B cell (primary cell): ENCODE measurements around the gene GRPEL2. TPM values are rescaled to one million over a fixed set of nuclear protein-coding genes. Genes with fewer than 3 reads are reported as not detected.

Experiments used
- ATAC-seq: fragments of 200-7000 bp; cut with Tn5 transposase; one replicate; pipeline ENCODE4 v1.10.0; 2021; ENCODE audit warnings: low read depth, mild to moderate bottlenecking, moderate number of reproducible peaks, moderate library complexity
- CTCF ChIA-PET: fragments of 350-600 bp; sonication (Branson Sonifier 250); formaldehyde crosslinking; loops from one replicate; lab custom pipeline; 2021; ENCODE audit warnings: antibody characterized with exemption, inconsistent platforms; lab: Charles Lee
- POLR2A ChIA-PET: fragments of 350-600 bp; sonication (Branson Sonifier 250); formaldehyde crosslinking; loops from one replicate; lab custom pipeline; 2021; ENCODE audit warnings: antibody characterized with exemption; lab: Charles Lee
- DNase-seq: peaks from one replicate; pipeline ENCODE4 v3.0.0; 2013
- H2AFZ ChIP-seq: 2 replicates; pipeline ENCODE4 v1.6.1; 2012; ENCODE audit warnings: mild to moderate bottlenecking, low read depth, low read length; ENCODE audit not compliant: insufficient read depth, poor library complexity, severe bottlenecking
- H3K27ac ChIP-seq, 2 donors: 1 replicate in 1 of 2; 2 replicates in 1 of 2; pipeline ENCODE4 v1.5.1; 2012 to 2013; ENCODE audit warnings: low read length in 2 of 2, mild to moderate bottlenecking in 2 of 2, moderate library complexity in 1 of 2
- H3K27me3 ChIP-seq, 4 experiments: fragments of 200-600 bp in 1 of 4; sonication (generic) in 1 of 4; replicated peaks in 1 of 4; 1 replicate in 2 of 4; 2 replicates in 2 of 4; pipeline versions ENCODE4 v1.6.1 to v1.7.0; 2013 to 2016; ENCODE audit warnings: low read length in 3 of 4, mild to moderate bottlenecking in 2 of 4, mixed read lengths in 1 of 4, moderate library complexity in 1 of 4; ENCODE audit not compliant: insufficient read depth in 4 of 4, control insufficient read depth in 3 of 4; ENCODE audit errors: control extremely low read depth in 1 of 4
- H3K36me3 ChIP-seq, 2 experiments: replicated peaks in 1 of 2; 1 replicate in 1 of 2; 2 replicates in 1 of 2; pipeline versions ENCODE4 v1.6.1 to v1.7.1; 2013; ENCODE audit warnings: low read length in 1 of 2; ENCODE audit not compliant: insufficient read depth in 2 of 2, control insufficient read depth in 1 of 2; ENCODE audit errors: control extremely low read depth in 1 of 2, extremely low read depth in 1 of 2
- H3K4me1 ChIP-seq, 2 donors: fragments of 200-600 bp in 1 of 2; sonication (generic) in 1 of 2; 1 replicate in 1 of 2; 2 replicates in 1 of 2; pipeline versions ENCODE4 v1.5.1 to v1.6.1; 2013 to 2017; ENCODE audit warnings: low read length in 2 of 2; ENCODE audit not compliant: control insufficient read depth in 2 of 2, insufficient read depth in 2 of 2
- H3K4me2 ChIP-seq: replicated peaks from 2 replicates; pipeline ENCODE3; 2012; ENCODE audit warnings: mild to moderate bottlenecking, low read depth, low read length; ENCODE audit not compliant: poor library complexity, severe bottlenecking
- H3K4me3 ChIP-seq, 5 experiments: fragments of 200-600 bp in 1 of 5; sonication (generic) in 1 of 5; 1 replicate in 3 of 5; 2 replicates in 2 of 5; pipeline versions ENCODE4 v1.5.1 to v1.7.0; 2011 to 2016; ENCODE audit warnings: low read length in 4 of 5, mild to moderate bottlenecking in 4 of 5, low read depth in 2 of 5, control low read depth in 1 of 5, moderate library complexity in 1 of 5; ENCODE audit not compliant: insufficient read depth in 1 of 5; ENCODE audit errors: control extremely low read depth in 1 of 5, extremely low read depth in 1 of 5
- H3K79me2 ChIP-seq: fragments of 200-600 bp; sonication (generic); one replicate; pipeline ENCODE4 v1.6.0; 2016; ENCODE audit warnings: low read length; ENCODE audit not compliant: control insufficient read depth, insufficient read depth
- H3K9ac ChIP-seq: fragments of 200-600 bp; sonication (generic); 2 replicates; pipeline ENCODE4 v1.6.1; 2017; ENCODE audit warnings: mild to moderate bottlenecking, low read length, moderate library complexity
- H3K9me3 ChIP-seq, 3 donors: one replicate each; pipeline versions ENCODE4 v1.6.1 to v1.7.1; 2013; ENCODE audit warnings: low read length in 2 of 3; ENCODE audit not compliant: control insufficient read depth in 2 of 3, insufficient read depth in 1 of 3; ENCODE audit errors: control extremely low read depth in 1 of 3
- H4K20me1 ChIP-seq: 2 replicates; pipeline ENCODE4 v1.6.0; 2012; ENCODE audit warnings: mild to moderate bottlenecking, low read length; ENCODE audit not compliant: insufficient read depth, control insufficient read depth, poor library complexity, severe bottlenecking
- H3K27ac Mint-ChIP-seq: one replicate; pipeline ENCODE4 v1.8.0; 2021; ENCODE audit warnings: mixed read lengths
- H3K27me3 Mint-ChIP-seq: one replicate; pipeline ENCODE4 v1.8.0; 2021; ENCODE audit warnings: mixed read lengths
- H3K4me1 Mint-ChIP-seq: one replicate; pipeline ENCODE4 v1.8.0; 2021; ENCODE audit warnings: mixed read lengths
- H3K4me3 Mint-ChIP-seq: one replicate; pipeline ENCODE4 v1.8.0; 2021; ENCODE audit warnings: mixed read lengths
- H3K9me3 Mint-ChIP-seq: one replicate; pipeline ENCODE4 v1.8.0; 2022; ENCODE audit warnings: mixed read lengths; ENCODE audit not compliant: insufficient read depth
- EZH2 ChIP-seq: IDR thresholded peaks from 2 replicates; pipeline ENCODE4 v1.6.1; 2012; ENCODE audit warnings: borderline replicate concordance, low read depth, mild to moderate bottlenecking, moderate library complexity, low read length; ENCODE audit not compliant: insufficient read depth, poor library complexity, severe bottlenecking
- WGBS: methylation state at CpG from one replicate; pipeline ENCODE4 v1.1.5; 2013; ENCODE audit warnings: missing lambda C conversion rate; ENCODE audit not compliant: insufficient coverage; 5-methylcytosine and 5-hydroxymethylcytosine counted together
- intact Hi-C: fragments of 100-400 bp; cut with micrococcal nuclease; formaldehyde crosslinking; loops from one replicate; pipeline ENCODE4 v1.10.0; 2022
- polyA plus RNA-seq: library from polyadenylated mRNA; depleted of rRNA; stranded (reverse); fragments of >200 nt; gene quantifications from 2 replicates; pipeline ENCODE4 v1.2.3, GENCODE V29; 2012
- total RNA-seq, 2 donors: library from RNA; stranded (reverse); fragments of 120-200 nt in 1 of 2; gene quantifications; 1 replicate in 1 of 2; 2 replicates in 1 of 2; pipeline versions ENCODE4 v1.2.3 to v1.2.4, GENCODE V29; 2013 to 2022
- TF ChIP-seq, protein P1 (sequence below): fragments of 200-600 bp; IDR thresholded peaks from one replicate; pipeline ENCODE4 v1.8.0; 2022; ENCODE audit warnings: antibody characterized with exemption, mild to moderate bottlenecking

GRPEL2 gene
- total and polyA plus RNA-seq, 2 donors (not counting 1 experiment from before 2014, with no cell fraction given): 1.1 to 12.1 TPM

DNA sequence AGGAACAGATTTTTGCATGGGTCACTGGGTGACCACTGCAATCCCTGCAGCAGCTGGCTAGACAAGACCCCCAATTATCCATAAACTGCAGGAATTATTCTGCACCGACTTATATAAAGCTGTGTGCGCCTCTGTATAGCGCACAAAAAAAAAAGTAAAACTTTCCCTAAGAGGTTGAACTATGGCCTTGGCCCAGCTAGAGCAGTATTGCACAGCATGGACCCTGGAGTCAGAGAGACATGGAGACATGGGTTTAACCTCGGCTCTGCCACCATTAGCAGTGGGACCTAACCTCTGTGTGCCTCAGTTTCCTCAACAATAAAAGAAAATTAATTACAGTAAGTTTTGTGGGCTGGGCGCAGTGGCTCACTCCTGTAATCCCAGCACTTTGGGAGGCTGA, 17.1 kb upstream of the GRPEL2 start:
- no peak overlapping the region for H3K27ac Mint-ChIP-seq
- CTCF ChIA-PET: no interaction called here

DNA sequence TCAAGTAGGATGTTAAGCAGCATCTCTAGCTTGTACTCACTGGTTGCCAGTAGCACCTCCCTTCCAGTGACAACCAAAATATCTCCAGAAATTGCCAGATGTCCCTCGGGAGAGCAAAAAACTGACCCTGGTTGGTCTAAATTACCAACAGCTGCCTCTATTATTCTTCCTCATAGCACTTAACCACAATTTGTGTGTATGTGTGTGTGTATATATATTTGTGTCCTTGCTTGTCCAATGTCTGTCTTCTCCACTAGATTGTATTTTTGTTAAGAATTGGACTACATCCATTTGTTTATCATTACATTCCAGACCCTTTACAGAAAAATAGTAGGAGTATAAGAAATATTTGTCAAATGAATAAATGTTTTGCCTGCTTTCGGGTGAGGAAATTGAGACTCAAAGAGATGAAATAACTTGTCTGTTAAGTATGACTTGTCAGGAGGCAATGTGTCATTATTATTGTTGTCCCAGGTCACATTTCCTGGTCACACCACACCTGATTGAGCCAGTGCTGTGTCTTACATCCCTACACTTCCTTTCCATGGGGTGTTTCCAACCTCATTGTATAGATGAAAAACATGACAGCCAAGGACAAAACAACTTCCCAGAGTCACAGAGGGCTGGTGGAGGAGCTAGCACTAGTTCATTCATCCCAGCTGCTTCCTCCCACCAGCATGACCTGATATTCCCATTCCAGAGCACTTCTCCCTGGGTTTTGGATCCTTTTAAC, 11.4 kb upstream of the GRPEL2 start:
- Mint-ChIP-seq H3K9me3 (no peaks in the 10 kb centered on the region), H3K27me3 (peaks cover 20% of the 10 kb centered on the region), H3K27ac (no peak overlapping the region), H3K4me3 (no peak overlapping the region), H3K4me1 (no peaks in the 10 kb centered on the region)
- H3K79me2 ChIP-seq: no peaks in the 10 kb centered on the region
- H3K9me3 ChIP-seq: no peaks in the 10 kb centered on the region
- no peak overlapping the region for H3K4me2 ChIP-seq
- no peak for TF ChIP-seq EZH2
- TF ChIP-seq, protein P1, sequence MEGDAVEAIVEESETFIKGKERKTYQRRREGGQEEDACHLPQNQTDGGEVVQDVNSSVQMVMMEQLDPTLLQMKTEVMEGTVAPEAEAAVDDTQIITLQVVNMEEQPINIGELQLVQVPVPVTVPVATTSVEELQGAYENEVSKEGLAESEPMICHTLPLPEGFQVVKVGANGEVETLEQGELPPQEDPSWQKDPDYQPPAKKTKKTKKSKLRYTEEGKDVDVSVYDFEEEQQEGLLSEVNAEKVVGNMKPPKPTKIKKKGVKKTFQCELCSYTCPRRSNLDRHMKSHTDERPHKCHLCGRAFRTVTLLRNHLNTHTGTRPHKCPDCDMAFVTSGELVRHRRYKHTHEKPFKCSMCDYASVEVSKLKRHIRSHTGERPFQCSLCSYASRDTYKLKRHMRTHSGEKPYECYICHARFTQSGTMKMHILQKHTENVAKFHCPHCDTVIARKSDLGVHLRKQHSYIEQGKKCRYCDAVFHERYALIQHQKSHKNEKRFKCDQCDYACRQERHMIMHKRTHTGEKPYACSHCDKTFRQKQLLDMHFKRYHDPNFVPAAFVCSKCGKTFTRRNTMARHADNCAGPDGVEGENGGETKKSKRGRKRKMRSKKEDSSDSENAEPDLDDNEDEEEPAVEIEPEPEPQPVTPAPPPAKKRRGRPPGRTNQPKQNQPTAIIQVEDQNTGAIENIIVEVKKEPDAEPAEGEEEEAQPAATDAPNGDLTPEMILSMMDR: no peak
- intact Hi-C loops: no loop called here
- no peak overlapping the region for H3K4me3 ChIP-seq
- H3K9ac ChIP-seq: no peak overlapping the region
- CTCF ChIA-PET: interaction anchor here (0.5 to 1.5 kb wide), 3 partner anchors 9 to 172 kb away, joined by 3 read pairs; no protein-coding TSS in a partner anchor
- H3K27me3 ChIP-seq: peaks cover 0 to 2% (median 0%) of the 10 kb centered on the region in 4 experiments
- H4K20me1 ChIP-seq: no peaks in the 10 kb centered on the region
- no peak overlapping the region for H2AFZ ChIP-seq
- no peak overlapping the region for H3K27ac ChIP-seq
- POLR2A ChIA-PET: no interaction called here
- no peaks in the 10 kb centered on the region for H3K4me1 ChIP-seq
- H3K36me3 ChIP-seq: no peaks in the 10 kb centered on the region
- DNase-seq: no peak
- ATAC-seq: no peak
- WGBS: no CpG with 5 or more reads among the region's 2 CpGs

More for the DNA sequence above, 17.1 kb upstream of the GRPEL2 start:
- Histone ChIP-seq H3K27me3 (no peaks in the 10 kb centered on the region), H3K27ac (no peak overlapping the region), H3K36me3 (no peaks in the 10 kb centered on the region), H4K20me1 (no peaks in the 10 kb centered on the region), H2AFZ (no peak overlapping the region), H3K9ac (no peak overlapping the region), H3K4me2 (no peak overlapping the region), H3K9me3 (peaks cover 0 to 4% (median 0%) of the 10 kb centered on the region in 3 donors), H3K4me1 (no peaks in the 10 kb centered on the region), H3K4me3 (no peak overlapping the region), H3K79me2 (no peaks in the 10 kb centered on the region)
- Mint-ChIP-seq H3K27me3 (no peaks in the 10 kb centered on the region), H3K4me3 (no peak overlapping the region), H3K9me3 (no peaks in the 10 kb centered on the region), H3K4me1 (no peaks in the 10 kb centered on the region)
- POLR2A ChIA-PET: no interaction called here
- WGBS: 96% methylated on average over 3 of the region's 5 CpGs
- no peak for ATAC-seq
- TF ChIP-seq EZH2: no peak
- TF ChIP-seq, protein P1: no peak
- no peak for DNase-seq
- intact Hi-C loops: no loop called here
